K562 (cell line): Measurements from ENCODE around the gene PPP2R3B.

ENCODE experiments used
- FOXP1 ChIP-seq: sonication (generic); formaldehyde crosslinking; IDR thresholded peaks from 2 replicates; pipeline ENCODE4 v1.8.0; 2022; ENCODE audit warnings: mild to moderate bottlenecking, missing genetic modification reagents
- TAF1 ChIP-seq: IDR thresholded peaks from 2 replicates; pipeline ENCODE4 v1.6.1; 2011; ENCODE audit warnings: mild to moderate bottlenecking, low read length, moderate library complexity; ENCODE audit not compliant: insufficient read depth, control insufficient read depth, severe bottlenecking; ENCODE audit errors: extremely low read depth
- TEAD1 ChIP-seq, 2 experiments: fragments of 450-650 bp in 1 of 2; sonication (generic) in 1 of 2; formaldehyde crosslinking; IDR thresholded peaks; 2 replicates each; pipeline versions ENCODE4 v1.4.0 to v1.8.0; 2020 to 2022; ENCODE audit warnings: mild to moderate bottlenecking in 2 of 2, missing genetic modification reagents in 1 of 2

GRCh38 chrX:331825-332495 is 54.7 kb downstream of the PPP2R3B start:
- no peak for TF ChIP-seq FOXP1 (CRISPR knock-in tag)
- TF ChIP-seq TAF1: no peak
- no peak for TF ChIP-seq TEAD1 (CRISPR knock-in tag; IDR thresholded peaks at IDR 0.05)
